GM12878 (cell line): Measurements from ENCODE around the gene DOCK9. TPM values are rescaled to one million over a fixed set of nuclear protein-coding genes. Genes with fewer than 3 reads are reported as not detected.

Experiments used
- ATAC-seq: fragments of 200-7000 bp; cut with Tn5 transposase; 3 replicates; pipeline ENCODE4 v1.9.1; 2020; ENCODE audit warnings: mild to moderate bottlenecking, moderate library complexity
- BruUV-seq: library from RNA; stranded (reverse); fragments of 400-500 nt; replicated peaks from 2 replicates; lab custom pipeline; 2021; lab: Mats Ljungman, UMichigan
- CTCF ChIA-PET: fragments of 300-600 bp; sonication (Branson Sonifier 250); formaldehyde crosslinking; extraction: SDS; loops from one replicate; lab custom pipeline; 2021; ENCODE audit warnings: inconsistent platforms; lab: Yijun Ruan, JAX
- POLR2A ChIA-PET: fragments of 350-600 bp; formaldehyde crosslinking; extraction: SDS; loops from one replicate; lab custom pipeline; 2021; ENCODE audit warnings: inconsistent platforms; lab: Charles Lee
- RAD21 ChIA-PET: fragments of 300-600 bp; sonication (Branson Sonifier 250); formaldehyde crosslinking; loops from one replicate; lab custom pipeline; 2023; ENCODE audit warnings: antibody characterized with exemption; ENCODE audit not compliant: unreplicated experiment; lab: Charles Lee
- SMC1A ChIA-PET: fragments of 300-600 bp; sonication (Branson Sonifier 250); formaldehyde crosslinking; loops from one replicate; lab custom pipeline; 2023; ENCODE audit not compliant: unreplicated experiment, uncharacterized antibody; lab: Charles Lee
- DNase-seq: peaks from one replicate; pipeline ENCODE4 v3.0.0-alpha.2; 2011; ENCODE audit warnings: low read depth, low spot score
- FAIRE-seq: peaks from 3 replicates; lab custom pipeline; 2011; peaks lifted over from hg19 to GRCh38; lab: Jason Lieb, UNC
- H2AFZ ChIP-seq: 2 replicates; pipeline ENCODE4 v1.6.0; 2011; ENCODE audit warnings: low read depth, low read length, control low read depth; ENCODE audit not compliant: control insufficient read depth
- H3K27ac ChIP-seq: 2 replicates; pipeline ENCODE4 v1.5.1; 2011; ENCODE audit warnings: control low read depth; ENCODE audit not compliant: control insufficient read depth, insufficient read depth
- H3K27me3 ChIP-seq, 2 experiments: replicated peaks in 1 of 2; 2 replicates each; pipeline versions ENCODE4 v1.6.0 to v1.6.1; 2011; ENCODE audit warnings: low read length in 1 of 2; ENCODE audit not compliant: control insufficient read depth in 2 of 2, insufficient read depth in 2 of 2
- H3K36me3 ChIP-seq, 2 experiments: 2 replicates each; pipeline ENCODE4 v1.5.1; 2011; ENCODE audit warnings: low read length in 1 of 2; ENCODE audit not compliant: control insufficient read depth in 2 of 2, insufficient read depth in 2 of 2
- H3K4me1 ChIP-seq: 2 replicates; pipeline ENCODE4 v1.6.1; 2011; ENCODE audit warnings: mild to moderate bottlenecking, low read length, moderate library complexity, mixed read lengths; ENCODE audit not compliant: control insufficient read depth, insufficient read depth
- H3K4me2 ChIP-seq: 2 replicates; pipeline ENCODE4 v1.6.0; 2011; ENCODE audit warnings: control low read depth; ENCODE audit not compliant: control insufficient read depth, insufficient read depth
- H3K4me3 ChIP-seq: fragments of 200-600 bp; sonication (generic); 2 replicates; pipeline ENCODE4 v1.5.1; 2016
- H3K79me2 ChIP-seq: 2 replicates; pipeline ENCODE4 v1.6.0; 2011; ENCODE audit warnings: low read length; ENCODE audit not compliant: control insufficient read depth, insufficient read depth
- H3K9ac ChIP-seq: 2 replicates; pipeline ENCODE4 v1.8.0; 2011; ENCODE audit warnings: low read length, control low read depth, mixed read lengths; ENCODE audit not compliant: control insufficient read depth, insufficient read depth
- H3K9me3 ChIP-seq: replicated peaks from 3 replicates; pipeline ENCODE4 v1.5.1; 2011; ENCODE audit warnings: mild to moderate bottlenecking, low read length; ENCODE audit not compliant: control insufficient read depth, insufficient read depth
- H4K20me1 ChIP-seq: 2 replicates; pipeline ENCODE4 v1.6.0; 2011; ENCODE audit not compliant: control insufficient read depth, insufficient read depth
- CBX3 ChIP-seq: fragments of 200-600 bp; sonication (generic); IDR thresholded peaks from 2 replicates; pipeline ENCODE4 v1.6.1; 2016; ENCODE audit warnings: low read depth, borderline replicate concordance
- ESRRA ChIP-seq: IDR thresholded peaks from 2 replicates; pipeline ENCODE4 v1.6.1; 2012; ENCODE audit warnings: mild to moderate bottlenecking, low read length, improper control_type of control experiment
- MEF2A ChIP-seq: IDR thresholded peaks from 2 replicates; pipeline ENCODE4 v1.6.1; 2011; ENCODE audit warnings: low read depth, mild to moderate bottlenecking, low read length, moderate library complexity; ENCODE audit not compliant: insufficient read depth
- NR2C2 ChIP-seq: IDR thresholded peaks from 2 replicates; pipeline ENCODE4 v1.6.1; 2011; ENCODE audit warnings: borderline replicate concordance, low read depth; ENCODE audit not compliant: control insufficient read depth, insufficient read length
- POU2F2 ChIP-seq: IDR thresholded peaks from 3 replicates; pipeline ENCODE4 v1.6.1; 2011; ENCODE audit warnings: low read depth, mild to moderate bottlenecking, low read length, borderline replicate concordance
- RELB ChIP-seq: fragments of 450-650 bp; IDR thresholded peaks from 2 replicates; pipeline ENCODE4 v1.6.1; 2017; ENCODE audit warnings: low read depth, mild to moderate bottlenecking, moderate library complexity
- SUPT20H ChIP-seq: IDR thresholded peaks from 2 replicates; pipeline ENCODE4 v1.6.1; 2011; ENCODE audit warnings: low read depth, mild to moderate bottlenecking, low read length, moderate library complexity, borderline replicate concordance; ENCODE audit not compliant: control insufficient read depth
- WGBS: methylation state at CpG from one replicate; pipeline ENCODE4 v1.1.6; 2016; ENCODE audit warnings: low lambda C conversion rate; ENCODE audit not compliant: insufficient replicate concordance, insufficient coverage; ENCODE audit errors: missing lambda C conversion rate; 5-methylcytosine and 5-hydroxymethylcytosine counted together
- in situ Hi-C: fragments of 300-500 bp; cut with MboI; formaldehyde crosslinking; loops from 9 replicates; pipeline ENCODE4 v1.14.3; 2018; ENCODE audit warnings: mixed read lengths
- intact Hi-C: fragments of 100-400 bp; cut with micrococcal nuclease; formaldehyde crosslinking; loops from one replicate; pipeline ENCODE4 v1.14.2; 2022; ENCODE audit not compliant: unreplicated experiment
- polyA plus RNA-seq, 11 experiments: library from polyadenylated mRNA; depleted of rRNA in 4 of 11; unstranded in 6 of 11; stranded (reverse) in 5 of 11; fragments of >200 nt; fragmentation: Nextera tagmentation in 4 of 11; fragmentation: Illumina TruSeq in 1 of 11; extraction: Ambion mirVana in 4 of 11; extraction: Trizol in 1 of 11; gene quantifications; 1 replicate in 1 of 11; 2 replicates in 10 of 11; pipeline versions ENCODE4 v1.2.1 to v1.2.3, GENCODE V29; 2011 to 2016; ENCODE audit warnings: inconsistent platforms in 2 of 11, missing spikeins in 2 of 11, low read depth in 1 of 11
- total RNA-seq, 4 experiments: library from RNA; depleted of rRNA in 3 of 4; stranded (reverse); fragments of >200 nt in 3 of 4; fragmentation: Illumina TruSeq in 1 of 4; extraction: Trizol in 1 of 4; gene quantifications; 2 replicates each; pipeline versions ENCODE4 v1.2.1 to v1.2.3, GENCODE V29; 2013 to 2021
- TF ChIP-seq, protein P1 (sequence below): fragments of 450-650 bp; IDR thresholded peaks from 2 replicates; pipeline ENCODE4 v1.6.1; 2014; ENCODE audit warnings: mild to moderate bottlenecking

DOCK9 gene
- total and polyA plus RNA-seq, 10 of the 15 experiments (the other 5 are each of a cell fraction or from before 2014, with no cell fraction given) = 0.09 to 2.9 (median 0.74) TPM

- Histone ChIP-seq H3K4me3 (no peak overlapping the region; the same call in 1 of the 2 replicates), H2AFZ (peak overlapping the region; percentile 80), H3K9me3 (no peaks in the 10 kb centered on the region; the same call in 2 of the 3 replicates), H3K36me3 (no peaks in the 10 kb centered on the region), H3K4me1 (no peaks in the 10 kb centered on the region; the same call in 1 of the 2 replicates), H3K4me2 (peak overlapping the region; percentile 64), H3K79me2 (no peaks in the 10 kb centered on the region), H3K9ac (0 out of 2 replicates have a peak overlapping the region, but pooled peaks have one; percentile 20), H3K27ac (no peak overlapping the region), H3K27me3 (no peaks in the 10 kb centered on the region; a peak in 1 of 4 replicates)
- SMC1A ChIA-PET = interaction anchor here (1.0 to 1.6 kb wide), 4 partner anchors 18 to 87 kb away, joined by 3 to 8 read pairs (median 4); no protein-coding TSS in a partner anchor
- RAD21 ChIA-PET = interaction anchor here (1.2 to 1.3 kb wide), 2 partner anchors 81 to 89 kb away, joined by 3 read pairs; no protein-coding TSS in a partner anchor
- ATAC-seq = peak; percentile 59
- in situ Hi-C loops = no loop called here
- BruUV-seq = no TSS peak
- POLR2A ChIA-PET = no interaction called here
- no peak for DNase-seq
- CTCF ChIA-PET = interaction anchor here (1.0 kb wide), 1 partner anchor 109 kb away, joined by 3 read pairs; no protein-coding TSS in a partner anchor
- TF ChIP-seq NR2C2 (no peak), POU2F2 (peak; percentile 27; the same call in 1 of the 3 replicates)
- TF ChIP-seq, all 136 proteins: peak for 1
- WGBS = 71% methylated on average over 15 of the region's 15 CpGs
- H4K20me1 ChIP-seq = no peaks in the 10 kb centered on the region
- intact Hi-C loops = no loop called here
- peak; percentile 35 for FAIRE-seq
Observed at GRCh38 chr13:98761986-98762616, 215.8 kb downstream of the DOCK9 start.

GRCh38 chr13:98761126-98761985, 216.5 kb downstream of the DOCK9 start:
- BruUV-seq = no TSS peak
- FAIRE-seq = peak; percentile 56
- Histone ChIP-seq H3K27ac (no peak overlapping the region), H3K4me3 (peak overlapping the region; percentile 19; the same call in 1 of the 2 replicates), H3K4me1 (no peaks in the 10 kb centered on the region; the same call in 1 of the 2 replicates), H3K4me2 (peak overlapping the region; percentile 64), H3K27me3 (no peaks in the 10 kb centered on the region; a peak in 1 of 4 replicates), H3K79me2 (no peaks in the 10 kb centered on the region), H2AFZ (peak overlapping the region; percentile 80), H3K9me3 (no peaks in the 10 kb centered on the region; the same call in 2 of the 3 replicates), H3K9ac (0 out of 2 replicates have a peak overlapping the region, but pooled peaks have one; percentile 20), H3K36me3 (no peaks in the 10 kb centered on the region), H4K20me1 (no peaks in the 10 kb centered on the region)
- ChIA-PET CTCF (interaction anchor here (1.0 kb wide), 1 partner anchor 108 kb away, joined by 3 read pairs; no protein-coding TSS in a partner anchor), SMC1A (interaction anchor here (1.0 to 1.6 kb wide), 4 partner anchors 19 to 88 kb away, joined by 3 to 8 read pairs (median 4); no protein-coding TSS in a partner anchor), POLR2A (no interaction called here), RAD21 (interaction anchor here (1.2 to 1.3 kb wide), 2 partner anchors 81 to 88 kb away, joined by 3 read pairs; no protein-coding TSS in a partner anchor)
- peak; percentile 92 for ATAC-seq
- WGBS = 35% methylated on average over 15 of the region's 15 CpGs
- peak; percentile 11 for DNase-seq
- intact Hi-C loops = no loop called here
- in situ Hi-C loops = no loop called here
- no peak for TF ChIP-seq CBX3
- TF ChIP-seq MEF2A = no peak
- no peak for TF ChIP-seq ESRRA
- TF ChIP-seq, protein P1, sequence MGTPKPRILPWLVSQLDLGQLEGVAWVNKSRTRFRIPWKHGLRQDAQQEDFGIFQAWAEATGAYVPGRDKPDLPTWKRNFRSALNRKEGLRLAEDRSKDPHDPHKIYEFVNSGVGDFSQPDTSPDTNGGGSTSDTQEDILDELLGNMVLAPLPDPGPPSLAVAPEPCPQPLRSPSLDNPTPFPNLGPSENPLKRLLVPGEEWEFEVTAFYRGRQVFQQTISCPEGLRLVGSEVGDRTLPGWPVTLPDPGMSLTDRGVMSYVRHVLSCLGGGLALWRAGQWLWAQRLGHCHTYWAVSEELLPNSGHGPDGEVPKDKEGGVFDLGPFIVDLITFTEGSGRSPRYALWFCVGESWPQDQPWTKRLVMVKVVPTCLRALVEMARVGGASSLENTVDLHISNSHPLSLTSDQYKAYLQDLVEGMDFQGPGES = no peak
- no peak for TF ChIP-seq SUPT20H
- TF ChIP-seq RELB = no peak
